Measurements from ENCODE around the gene GRID1.
"Not testable (repeated sequence)": the region's sequence is repeated elsewhere in the genome, so short reads cannot be mapped to it uniquely, and the experiment has no call there.

GRID1 gene

DNA sequence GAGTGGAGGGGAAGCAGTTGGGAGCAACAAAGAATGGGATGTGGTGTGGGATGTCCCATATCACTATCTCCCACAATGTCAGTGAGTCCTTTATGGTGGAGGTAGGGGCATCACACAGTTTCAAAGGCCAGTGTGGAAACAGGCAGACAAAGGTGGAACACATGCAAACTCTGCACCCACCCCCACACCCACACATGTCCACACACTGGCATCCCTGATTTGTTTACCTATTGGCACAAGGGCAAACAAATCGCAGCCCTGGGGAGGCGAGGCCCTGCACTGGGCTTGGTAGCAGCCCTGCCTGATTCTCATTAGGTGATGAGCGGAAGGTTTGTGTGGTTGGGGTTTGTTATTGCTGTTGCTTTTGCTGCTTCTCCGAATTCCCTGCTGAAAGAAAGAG lies 243.3 kb downstream of the GRID1 start:
- no peak for DNase-seq

GRCh38 chr10:86122646-86123045 lies 243.9 kb downstream of the GRID1 start:
- no peak for DNase-seq

GRCh38 chr10:86121200-86121599 lies 245.4 kb downstream of the GRID1 start:
- no peak for DNase-seq

DNA sequence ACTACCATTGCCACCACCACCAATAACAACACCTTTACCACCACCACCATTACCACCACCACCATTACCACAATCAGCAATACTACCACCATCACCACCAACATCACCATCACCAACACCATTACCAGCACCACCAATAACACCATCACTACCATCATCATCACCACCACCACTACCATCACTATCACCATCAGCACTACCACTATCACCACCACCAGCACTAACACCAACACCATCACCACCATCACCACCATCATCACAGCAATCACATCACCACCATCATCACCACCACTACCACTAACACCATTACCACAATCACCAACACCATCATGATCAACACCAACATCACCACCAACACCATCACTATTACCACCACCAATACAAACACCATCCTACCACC lies 249.5 kb downstream of the GRID1 start:
- DNase-seq = no peak

GRCh38 chr10:86113983-86114382 lies 252.6 kb downstream of the GRID1 start:
- DNase-seq = no peak

GRCh38 chr10:86113501-86113900 lies 253.1 kb downstream of the GRID1 start:
- no peak for DNase-seq

- DNase-seq = no peak
Measured at GRCh38 chr10:86113044-86113443, 253.6 kb downstream of the GRID1 start.

- DNase-seq = no peak
Measured at GRCh38 chr10:86111902-86112545, 254.6 kb downstream of the GRID1 start.

GRCh38 chr10:86110156-86110786 lies 256.3 kb downstream of the GRID1 start:
- no peak for DNase-seq

DNA sequence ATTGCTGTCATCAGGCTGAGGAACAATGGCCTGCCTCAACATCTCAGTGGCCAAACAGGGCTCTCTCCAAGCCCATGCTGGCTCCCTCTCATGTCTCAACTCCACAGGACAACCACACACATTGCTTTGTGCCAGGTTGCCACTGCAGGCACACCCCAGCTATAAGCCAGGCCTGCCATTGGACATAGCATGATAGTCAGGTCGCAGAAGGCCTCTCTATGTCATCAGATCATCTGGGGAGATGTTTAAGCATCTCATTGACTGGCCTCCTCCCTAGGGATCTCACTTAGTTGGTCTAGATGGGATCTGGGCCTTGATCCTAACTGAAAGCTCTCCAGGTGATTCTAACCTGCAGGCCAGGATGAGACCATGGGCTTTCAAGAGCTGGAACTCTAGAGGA lies 257.2 kb downstream of the GRID1 start:
- DNase-seq = no peak

GRCh38 chr10:86108696-86109095 lies 257.9 kb downstream of the GRID1 start:
- no peak for DNase-seq

- DNase-seq = not testable (repeated sequence)
Measured at GRCh38 chr10:86107611-86108310, 258.8 kb downstream of the GRID1 start.

GRCh38 chr10:86107131-86107530 lies 259.5 kb downstream of the GRID1 start:
- no peak for DNase-seq

- DNase-seq = no peak
Measured at GRCh38 chr10:86106616-86107015, 260.0 kb downstream of the GRID1 start.

DNA sequence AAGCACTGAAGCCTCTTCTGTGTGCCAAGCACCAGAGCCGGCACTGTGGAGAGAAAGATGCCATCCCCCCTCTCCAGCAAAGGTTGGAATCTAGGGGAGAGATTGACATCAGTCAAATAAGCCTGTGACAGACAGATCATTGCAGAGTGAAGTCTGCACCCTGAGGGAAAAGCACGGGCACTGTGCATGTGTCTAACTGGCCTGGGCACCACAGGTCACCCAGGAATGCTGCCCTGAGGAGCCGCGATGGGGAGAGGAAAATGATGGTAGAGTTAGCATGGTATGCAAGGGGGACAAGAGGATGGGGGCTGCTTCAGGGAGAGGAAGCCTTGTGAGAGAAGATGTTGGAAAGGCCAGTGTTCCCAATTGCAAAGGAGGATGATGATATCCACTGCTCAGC lies 261.0 kb downstream of the GRID1 start:
- DNase-seq = no peak

DNA sequence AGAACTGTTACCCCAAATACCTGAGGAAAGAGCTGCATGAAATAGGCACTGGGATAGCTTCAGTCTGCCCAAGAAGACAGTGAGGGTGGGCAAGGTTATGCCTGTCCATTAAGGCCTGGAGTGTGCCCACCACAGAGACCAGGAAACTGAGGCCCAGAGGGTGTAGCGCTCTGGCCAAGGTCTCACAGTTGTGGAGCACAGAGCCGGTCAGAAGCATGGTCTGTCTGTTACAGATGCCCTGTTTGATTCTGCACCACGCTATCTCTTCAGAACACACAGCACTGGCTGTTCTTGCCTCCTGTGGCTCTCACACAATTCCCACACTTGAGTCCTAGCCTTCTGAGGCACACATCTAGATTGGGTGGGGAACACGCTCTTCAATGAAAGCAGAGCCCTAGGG lies 261.4 kb downstream of the GRID1 start:
- no peak for DNase-seq

- DNase-seq = no peak
Measured at GRCh38 chr10:86104611-86105145, 261.9 kb downstream of the GRID1 start.

DNA sequence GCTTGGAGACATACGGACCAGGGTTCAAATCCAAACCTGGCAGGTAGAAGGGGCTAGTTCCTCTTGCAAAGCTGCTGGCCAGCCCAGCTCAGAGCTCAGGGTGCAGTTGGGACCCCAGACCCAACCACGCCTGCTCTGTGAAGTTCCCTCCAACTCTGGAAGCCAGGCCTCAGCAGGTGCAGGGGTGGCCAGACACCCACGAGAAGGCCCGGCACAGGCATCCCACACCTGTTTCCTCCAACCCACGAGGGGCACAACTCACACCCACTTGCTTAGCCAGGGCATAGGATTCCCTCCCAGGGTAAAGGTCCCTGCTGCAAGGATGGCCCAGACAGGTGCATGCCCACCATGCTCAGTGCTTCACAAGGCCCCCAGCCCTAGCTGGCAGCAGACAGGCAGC lies 262.4 kb downstream of the GRID1 start:
- DNase-seq = no peak

- no peak for DNase-seq
Measured at GRCh38 chr10:86103391-86104101, 263.0 kb downstream of the GRID1 start.

DNA sequence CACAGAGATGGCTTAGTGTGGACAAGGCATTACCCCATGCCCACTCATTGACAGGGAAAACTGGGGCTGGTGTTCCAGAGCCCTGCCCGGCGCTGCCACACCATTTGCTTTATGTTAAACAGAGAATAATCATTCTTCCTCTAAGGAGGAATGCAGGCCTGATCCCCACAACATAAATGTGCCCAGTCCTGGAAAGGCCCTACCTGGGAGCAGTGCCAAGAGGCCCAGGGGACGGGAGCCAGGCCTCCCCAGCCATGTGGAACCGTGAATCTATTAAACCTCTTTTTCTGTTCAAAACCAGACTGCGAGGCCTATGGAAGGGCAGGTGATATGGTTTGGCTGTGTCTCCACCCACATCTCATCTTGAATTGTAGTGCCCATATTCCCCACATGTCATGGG lies 264.1 kb downstream of the GRID1 start:
- no peak for DNase-seq

DNA sequence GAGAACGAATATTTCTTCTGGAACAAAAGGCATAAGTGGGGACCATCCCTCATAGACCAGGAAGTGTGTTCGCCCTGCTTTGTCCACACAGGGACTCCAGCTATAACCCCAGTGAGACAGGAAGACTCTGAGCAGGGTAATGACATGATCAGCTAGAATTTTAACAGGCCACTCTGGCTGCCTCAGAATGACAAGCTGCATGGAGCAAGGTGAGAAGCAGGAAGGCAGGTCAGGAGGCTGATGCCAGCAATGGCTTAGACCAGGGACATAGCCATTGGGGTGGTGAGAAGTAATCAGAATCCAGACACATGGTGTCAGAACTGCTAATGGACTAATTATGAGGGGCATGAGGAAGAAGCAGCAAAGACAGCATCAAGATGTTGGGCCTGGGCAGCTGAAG lies 264.6 kb downstream of the GRID1 start:
- no peak for DNase-seq

DNA sequence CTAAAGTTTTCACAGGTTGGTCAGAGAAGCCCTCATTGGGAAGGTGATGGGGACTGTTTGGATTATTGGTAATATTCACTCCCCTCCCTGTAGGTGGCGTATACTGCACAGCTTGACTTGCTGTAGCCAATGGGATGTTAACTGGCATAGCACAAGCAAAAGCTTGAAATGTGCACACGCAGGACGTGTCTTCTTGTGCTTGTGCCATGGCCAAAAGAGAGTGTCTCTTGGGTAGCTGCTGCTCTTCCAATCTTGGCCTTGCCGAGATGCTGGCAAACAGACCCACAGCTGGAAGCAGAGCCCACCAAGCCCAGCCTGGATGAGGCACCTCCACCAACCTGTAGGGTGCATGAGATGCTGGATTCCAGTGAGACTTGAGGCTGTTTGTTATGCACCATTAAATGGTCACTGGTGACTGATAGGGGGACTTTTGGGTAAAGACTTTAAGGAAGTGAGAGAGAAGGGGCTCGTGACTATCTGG lies 266.0 kb downstream of the GRID1 start:
- no peak for DNase-seq
